Tibial artery (tissue), 4 donors: ENCODE results near the gene OXT.

Experiments
- DNase-seq, 2 donors: peaks; one replicate each; pipeline ENCODE4 v3.0.0-alpha.2; 2019
- H3K27ac ChIP-seq, 2 donors: fragments of 200-600 bp; sonication (generic) in 1 of 2; 1 replicate in 1 of 2; 2 replicates in 1 of 2; pipeline ENCODE4 v1.5.1; 2018 to 2019; ENCODE audit warnings: mild to moderate bottlenecking in 1 of 2
- H3K27me3 ChIP-seq, 2 donors: fragments of 200-600 bp; sonication (generic) in 1 of 2; one replicate each; pipeline versions ENCODE4 v1.5.1 to v1.6.0; 2016 to 2019
- H3K36me3 ChIP-seq, 3 donors: fragments of 200-600 bp; sonication (generic) in 2 of 3; one replicate each; pipeline ENCODE4 v1.5.1; 2016 to 2019; ENCODE audit warnings: mild to moderate bottlenecking in 2 of 3
- H3K4me1 ChIP-seq, 4 donors: fragments of 200-600 bp; sonication (generic) in 2 of 4; 1 replicate in 3 of 4; 2 replicates in 1 of 4; pipeline ENCODE4 v1.5.1; 2016 to 2019
- H3K4me3 ChIP-seq, 2 donors: fragments of 200-600 bp; sonication (generic) in 1 of 2; 1 replicate in 1 of 2; 2 replicates in 1 of 2; pipeline ENCODE4 v1.5.1; 2018 to 2019; ENCODE audit warnings: mild to moderate bottlenecking in 2 of 2
- H3K9me3 ChIP-seq, 3 donors: fragments of 200-600 bp; sonication (generic) in 1 of 3; one replicate each; pipeline ENCODE4 v1.5.1; 2016 to 2019
- intact Hi-C: fragments of 100-400 bp; cut with DNase I; formaldehyde crosslinking; loops from one replicate; pipeline ENCODE4 v1.15.0; 2023; ENCODE audit warnings: low total_unique reads
- TF ChIP-seq, protein P1 (sequence below), 2 experiments: fragments of 200-600 bp in 1 of 2; fragments of 450-650 bp in 1 of 2; IDR thresholded peaks; one replicate each; pipeline ENCODE4 v1.5.1; 2017 to 2019; ENCODE audit warnings: antibody characterized with exemption in 2 of 2, mild to moderate bottlenecking in 1 of 2, moderate library complexity in 1 of 2

OXT gene

GRCh38 chr20:3041854-3042409 is 29.5 kb upstream of the OXT start:
- TF ChIP-seq, protein P1, sequence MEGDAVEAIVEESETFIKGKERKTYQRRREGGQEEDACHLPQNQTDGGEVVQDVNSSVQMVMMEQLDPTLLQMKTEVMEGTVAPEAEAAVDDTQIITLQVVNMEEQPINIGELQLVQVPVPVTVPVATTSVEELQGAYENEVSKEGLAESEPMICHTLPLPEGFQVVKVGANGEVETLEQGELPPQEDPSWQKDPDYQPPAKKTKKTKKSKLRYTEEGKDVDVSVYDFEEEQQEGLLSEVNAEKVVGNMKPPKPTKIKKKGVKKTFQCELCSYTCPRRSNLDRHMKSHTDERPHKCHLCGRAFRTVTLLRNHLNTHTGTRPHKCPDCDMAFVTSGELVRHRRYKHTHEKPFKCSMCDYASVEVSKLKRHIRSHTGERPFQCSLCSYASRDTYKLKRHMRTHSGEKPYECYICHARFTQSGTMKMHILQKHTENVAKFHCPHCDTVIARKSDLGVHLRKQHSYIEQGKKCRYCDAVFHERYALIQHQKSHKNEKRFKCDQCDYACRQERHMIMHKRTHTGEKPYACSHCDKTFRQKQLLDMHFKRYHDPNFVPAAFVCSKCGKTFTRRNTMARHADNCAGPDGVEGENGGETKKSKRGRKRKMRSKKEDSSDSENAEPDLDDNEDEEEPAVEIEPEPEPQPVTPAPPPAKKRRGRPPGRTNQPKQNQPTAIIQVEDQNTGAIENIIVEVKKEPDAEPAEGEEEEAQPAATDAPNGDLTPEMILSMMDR (IDR thresholded peaks at IDR 0.05), result no peak
- intact Hi-C loops, result no loop called here
- Histone ChIP-seq H3K27ac (peak overlapping the region; percentile 60 to 68), H3K9me3 (no peaks in the 10 kb centered on the region), H3K4me1 (peaks cover 0 to 34% (median 25%) of the 10 kb centered on the region in 4 donors), H3K4me3 (no peak overlapping the region), H3K36me3 (peaks cover 28 to 39% (median 33%) of the 10 kb centered on the region in 3 donors), H3K27me3 (no peaks in the 10 kb centered on the region)
- DNase-seq, result no peak

- no peak overlapping the region for H3K4me3 ChIP-seq
- H3K27me3 ChIP-seq, result no peaks in the 10 kb centered on the region
- H3K9me3 ChIP-seq, result no peaks in the 10 kb centered on the region
- intact Hi-C loops, result no loop called here
- H3K4me1 ChIP-seq, result peaks cover 0 to 41% (median 32%) of the 10 kb centered on the region in 4 donors
- TF ChIP-seq, protein P1 (IDR thresholded peaks at IDR 0.05), result no peak
- H3K36me3 ChIP-seq, result peaks cover 21 to 35% (median 28%) of the 10 kb centered on the region in 3 donors
- peak; percentile 56 to 85 for DNase-seq
- peak overlapping the region; percentile 60 to 68 for H3K27ac ChIP-seq
Measured at GRCh38 chr20:3042625-3043024, 28.8 kb upstream of the OXT start.

DNA sequence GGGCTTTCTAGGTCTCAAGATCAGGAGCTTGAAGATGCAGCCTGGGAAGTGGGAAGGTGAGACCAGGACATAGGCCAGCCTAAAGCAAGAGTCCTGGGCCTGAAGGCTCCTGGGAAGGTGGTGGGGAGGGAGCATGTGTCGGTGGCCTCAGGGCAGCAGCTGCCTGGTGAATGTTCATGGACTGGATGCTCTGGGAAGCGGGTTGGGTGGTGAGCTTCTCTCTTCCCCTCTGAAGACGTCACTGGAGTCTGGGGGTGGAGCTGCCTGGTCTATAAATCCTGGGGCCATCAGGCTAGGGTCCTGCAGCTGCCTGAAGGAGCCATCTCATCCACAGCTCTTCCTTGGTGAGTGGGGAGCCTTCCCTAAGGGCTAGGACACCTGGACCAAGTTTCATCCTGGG is 28.1 kb upstream of the OXT start, which contains the start of gene GNRH2:
Gene GNRH2, plus strand, starts transcription at position 301 of the 400 bp plus-strand sequence. CDS start 793 bp downstream, outside the sequence.
- no peak within 1 kb of the TSS for H3K4me3 ChIP-seq
- H3K4me1 ChIP-seq, result peaks cover 0 to 46% (median 33%) of the 10 kb centered on the region in 4 donors
- DNase-seq, result no peak
- peak within 1 kb of the TSS; percentile 60 to 88 for H3K27ac ChIP-seq
- no peaks in the 10 kb centered on the region for H3K9me3 ChIP-seq
- intact Hi-C loops, result no loop called here
- peaks cover 20 to 35% (median 28%) of the 10 kb centered on the region in 3 donors for H3K36me3 ChIP-seq
- no peaks in the 10 kb centered on the region for H3K27me3 ChIP-seq
- TF ChIP-seq, protein P1 (IDR thresholded peaks at IDR 0.05), result no peak

- H3K4me3 ChIP-seq, result no peak overlapping the region
- peaks cover 0 to 46% (median 33%) of the 10 kb centered on the region in 4 donors for H3K4me1 ChIP-seq
- TF ChIP-seq, protein P1 (IDR thresholded peaks at IDR 0.05), result no peak
- peaks cover 18 to 35% (median 26%) of the 10 kb centered on the region in 3 donors for H3K36me3 ChIP-seq
- intact Hi-C loops, result no loop called here
- H3K27me3 ChIP-seq, result no peaks in the 10 kb centered on the region
- no peak for DNase-seq
- peak overlapping the region in 1 of 2 donors; percentile 88 for H3K27ac ChIP-seq
- H3K9me3 ChIP-seq, result no peaks in the 10 kb centered on the region
Measured at GRCh38 chr20:3044336-3044965, 27.0 kb upstream of the OXT start.

DNA sequence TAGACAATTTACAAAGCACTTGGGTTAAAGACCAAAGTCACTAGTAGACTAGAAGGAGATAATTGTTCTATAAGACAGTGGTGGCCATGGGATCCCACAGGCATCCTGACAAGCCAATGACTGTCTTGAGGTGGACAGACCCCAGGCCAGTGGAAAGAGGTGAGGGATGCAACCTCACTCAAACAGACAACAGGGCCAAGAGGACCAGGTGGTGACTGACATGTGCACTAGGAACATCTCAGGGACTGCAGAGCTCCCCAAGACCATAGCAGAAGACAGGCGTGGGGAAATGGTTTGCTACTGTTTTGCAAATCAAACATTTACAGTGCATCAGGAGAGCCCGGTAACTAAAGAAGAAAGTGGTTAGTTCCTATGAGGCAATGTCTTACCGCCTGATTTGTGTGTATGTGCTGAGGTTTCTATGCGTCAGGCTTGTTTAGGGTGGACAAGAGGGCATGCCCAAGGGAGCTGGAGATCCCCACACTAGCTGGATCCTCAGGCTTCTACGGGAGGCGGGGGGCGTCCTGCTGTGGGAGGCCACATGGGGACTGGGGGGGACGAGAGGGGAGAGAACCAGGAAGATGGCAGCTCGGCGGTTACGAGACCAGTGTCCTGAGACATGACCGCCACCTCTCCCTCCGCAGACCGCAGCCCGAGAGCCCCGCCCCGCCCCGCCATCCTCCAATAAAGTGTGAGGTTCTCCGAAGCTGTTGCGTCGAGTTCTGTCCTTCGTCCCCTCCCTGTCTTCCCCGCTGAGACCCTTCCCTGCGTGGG is 26.2 kb upstream of the OXT start:
- Histone ChIP-seq H3K4me1 (peaks cover 0 to 46% (median 33%) of the 10 kb centered on the region in 4 donors), H3K27ac (peak overlapping the region; percentile 88 to 93), H3K27me3 (no peaks in the 10 kb centered on the region), H3K9me3 (no peaks in the 10 kb centered on the region), H3K36me3 (peaks cover 15 to 35% (median 26%) of the 10 kb centered on the region in 3 donors), H3K4me3 (peak overlapping the region; percentile 74 to 77)
- TF ChIP-seq, protein P1 (IDR thresholded peaks at IDR 0.05), result no peak
- DNase-seq, result peak; percentile 85 to 91
- intact Hi-C loops, result no loop called here
